GM23248 (cell line): ENCODE measurements around the gene RIC1. TPM values are rescaled to one million over a fixed set of nuclear protein-coding genes. Genes with fewer than 3 reads are reported as not detected.

Source experiments
- DNase-seq: peaks from one replicate; pipeline ENCODE4 v3.0.0-alpha.2; 2015
- H2AFZ ChIP-seq: fragments of 200-600 bp; sonication (generic); 2 replicates; pipeline ENCODE4 v1.6.1; 2016; ENCODE audit warnings: antibody characterized with exemption
- H3F3A ChIP-seq: fragments of 200-600 bp; sonication (generic); 2 replicates; pipeline ENCODE4 v1.6.1; 2016; ENCODE audit warnings: mild to moderate bottlenecking, antibody characterized with exemption, mixed run types; ENCODE audit not compliant: insufficient read depth
- H3K27ac ChIP-seq: fragments of 200-600 bp; sonication (generic); 2 replicates; pipeline ENCODE4 v1.5.1; 2016; ENCODE audit warnings: mild to moderate bottlenecking
- H3K27me3 ChIP-seq: fragments of 200-600 bp; sonication (generic); replicated peaks from 2 replicates; pipeline ENCODE4 v1.6.1; 2016; ENCODE audit warnings: mild to moderate bottlenecking; ENCODE audit not compliant: insufficient read depth
- H3K36me3 ChIP-seq: fragments of 200-600 bp; sonication (generic); 2 replicates; pipeline ENCODE4 v1.6.1; 2016; ENCODE audit warnings: low read depth, mild to moderate bottlenecking
- H3K4me1 ChIP-seq: fragments of 200-600 bp; sonication (generic); 2 replicates; pipeline ENCODE4 v1.6.1; 2016; ENCODE audit warnings: mild to moderate bottlenecking; ENCODE audit not compliant: insufficient read depth
- H3K4me2 ChIP-seq: fragments of 200-600 bp; sonication (generic); one replicate; pipeline ENCODE4 v1.6.1; 2016; ENCODE audit warnings: mild to moderate bottlenecking; ENCODE audit not compliant: unreplicated experiment
- H3K4me3 ChIP-seq: fragments of 200-600 bp; sonication (generic); 2 replicates; pipeline ENCODE4 v1.5.1; 2016; ENCODE audit warnings: mild to moderate bottlenecking
- H3K79me2 ChIP-seq: fragments of 200-600 bp; sonication (generic); 2 replicates; pipeline ENCODE4 v1.6.1; 2016; ENCODE audit warnings: mild to moderate bottlenecking; ENCODE audit not compliant: insufficient read depth
- H3K9ac ChIP-seq: fragments of 200-600 bp; sonication (generic); 2 replicates; pipeline ENCODE4 v1.6.1; 2016; ENCODE audit warnings: mild to moderate bottlenecking
- H3K9me2 ChIP-seq: fragments of 200-600 bp; sonication (generic); 2 replicates; pipeline ENCODE4 v1.6.1; 2016; ENCODE audit warnings: mixed run types, mild to moderate bottlenecking, moderate library complexity; ENCODE audit not compliant: insufficient read depth
- H3K9me3 ChIP-seq: fragments of 200-600 bp; sonication (generic); one replicate; pipeline ENCODE4 v1.6.1; 2017; ENCODE audit warnings: low read depth
- H4K20me1 ChIP-seq: fragments of 200-600 bp; sonication (generic); 2 replicates; pipeline ENCODE4 v1.6.0; 2016; ENCODE audit not compliant: insufficient read depth
- EZH2 ChIP-seq: fragments of 200-600 bp; sonication (generic); IDR thresholded peaks from 2 replicates; pipeline ENCODE4 v1.6.1; 2018; ENCODE audit warnings: antibody characterized with exemption, mild to moderate bottlenecking; ENCODE audit not compliant: insufficient read depth, poor library complexity, severe bottlenecking
- EZH2phosphoT487 ChIP-seq: fragments of 200-600 bp; sonication (generic); IDR thresholded peaks from 2 replicates; pipeline ENCODE4 v1.6.1; 2018; ENCODE audit warnings: antibody characterized with exemption, moderate library complexity, mild to moderate bottlenecking, low read depth; ENCODE audit not compliant: insufficient read depth
- WGBS, 2 experiments: methylation state at CpG; one replicate each; pipeline ENCODE4 v1.1.6; 2015 to 2017; ENCODE audit warnings: low lambda C conversion rate in 2 of 2, low coverage in 1 of 2; ENCODE audit errors: missing lambda C conversion rate in 2 of 2; 5-methylcytosine and 5-hydroxymethylcytosine counted together
- in situ Hi-C: fragments of 300-500 bp; cut with MboI; formaldehyde crosslinking; loops from 2 replicates; pipeline ENCODE4 v1.15.0; 2020
- polyA plus RNA-seq: library from polyadenylated mRNA; unstranded; fragments of >200 nt; fragmentation: Nextera tagmentation; extraction: Ambion mirVana; gene quantifications from 2 replicates; pipeline ENCODE4 v1.2.1, GENCODE V29; 2016
- total RNA-seq: library from RNA; depleted of rRNA; stranded (reverse); fragments of >200 nt; shearing (Covaris generic); gene quantifications from 2 replicates; pipeline ENCODE4 v1.2.3, GENCODE V29; 2014

RIC1 gene
- total and polyA plus RNA-seq, 2 experiments from 2014 or later, result 13.0 to 48.7 TPM

GRCh38 chr9:5610491-5610890 lies 18.4 kb upstream of the RIC1 start:
- DNase-seq, result no peak
- H3F3A ChIP-seq, result no peaks in the 10 kb centered on the region
- no peak overlapping the region for H2AFZ ChIP-seq
- no peaks in the 10 kb centered on the region for H3K9me2 ChIP-seq
- no peak overlapping the region for H3K4me3 ChIP-seq
- no peaks in the 10 kb centered on the region for H3K36me3 ChIP-seq
- no peak overlapping the region for H3K9ac ChIP-seq
- no peaks in the 10 kb centered on the region for H3K27me3 ChIP-seq
- in situ Hi-C loops, result no loop called here
- TF ChIP-seq EZH2phosphoT487 (no peak), EZH2 (no peak)
- no peaks in the 10 kb centered on the region for H3K79me2 ChIP-seq
- H3K9me3 ChIP-seq, result no peaks in the 10 kb centered on the region
- no peak overlapping the region for H3K27ac ChIP-seq
- 55 to 57% methylated on average over 2 of the region's 2 CpGs for WGBS, 2 experiments
- 0 out of 2 replicates have a peak, but pooled peaks cover 5% of the 10 kb centered on the region for H3K4me1 ChIP-seq
- H3K4me2 ChIP-seq, result no peak overlapping the region
- no peaks in the 10 kb centered on the region for H4K20me1 ChIP-seq

DNA sequence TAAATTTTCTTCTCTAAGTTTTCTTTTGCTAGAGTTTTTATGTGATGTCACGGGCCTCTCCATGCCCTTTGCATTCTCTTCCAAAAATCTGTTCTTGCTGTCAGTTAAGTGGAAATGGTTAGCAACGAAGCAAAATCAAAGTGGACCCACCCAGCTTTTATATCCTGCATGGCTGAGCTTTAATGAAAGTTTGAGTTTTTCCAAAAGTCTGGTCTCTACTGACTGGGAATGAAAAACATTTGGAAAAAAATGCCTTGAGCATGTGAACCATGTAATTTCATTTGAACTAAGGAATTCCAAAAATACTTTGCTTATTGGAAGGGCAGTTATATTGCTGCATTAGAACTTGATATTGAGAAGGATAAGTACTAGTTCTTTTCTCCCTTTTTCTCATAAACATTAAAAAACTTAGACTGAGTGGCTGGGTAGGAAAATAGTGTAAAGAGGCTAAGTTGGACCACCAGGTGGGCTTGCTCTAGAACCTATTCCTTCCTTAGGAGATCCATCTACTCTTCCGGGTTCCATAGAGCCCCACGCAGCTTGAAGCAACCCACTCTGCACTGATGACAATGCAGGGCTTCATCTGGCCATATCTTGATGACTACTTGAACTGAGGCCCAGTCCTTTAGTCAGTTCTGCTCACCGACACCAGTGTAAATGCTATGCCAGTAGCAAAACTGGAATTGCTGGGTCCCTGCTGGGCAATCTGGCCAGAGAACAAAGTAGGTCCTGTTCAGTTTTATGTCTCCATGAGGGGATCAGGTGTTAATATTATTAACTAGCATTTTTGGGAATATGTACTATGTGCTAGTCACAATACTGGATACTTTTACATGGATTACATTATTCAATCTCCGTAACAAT lies 17.4 kb upstream of the RIC1 start:
- in situ Hi-C loops, result no loop called here
- H3K27ac ChIP-seq, result no peak overlapping the region
- peak overlapping the region; percentile 19 for H3K4me2 ChIP-seq
- H3K9ac ChIP-seq, result no peak overlapping the region
- 57% methylated on average over 6 of the region's 6 CpGs for WGBS, 2 experiments
- H3K4me1 ChIP-seq, result 0 out of 2 replicates have a peak, but pooled peaks cover 5% of the 10 kb centered on the region
- no peak for TF ChIP-seq EZH2
- no peak for TF ChIP-seq EZH2phosphoT487
- no peaks in the 10 kb centered on the region for H4K20me1 ChIP-seq
- H3K9me2 ChIP-seq, result no peaks in the 10 kb centered on the region
- no peaks in the 10 kb centered on the region for H3F3A ChIP-seq
- no peak overlapping the region for H2AFZ ChIP-seq
- peak; percentile 23 for DNase-seq
- no peaks in the 10 kb centered on the region for H3K79me2 ChIP-seq
- no peaks in the 10 kb centered on the region for H3K27me3 ChIP-seq
- no peaks in the 10 kb centered on the region for H3K36me3 ChIP-seq
- no peaks in the 10 kb centered on the region for H3K9me3 ChIP-seq
- H3K4me3 ChIP-seq, result no peak overlapping the region

GRCh38 chr9:5612185-5612530 lies 16.7 kb upstream of the RIC1 start:
- no peaks in the 10 kb centered on the region for H3K9me3 ChIP-seq
- TF ChIP-seq EZH2phosphoT487 (no peak), EZH2 (no peak)
- no peaks in the 10 kb centered on the region for H3K27me3 ChIP-seq
- DNase-seq, result no peak
- no peak overlapping the region for H2AFZ ChIP-seq
- no peak overlapping the region for H3K27ac ChIP-seq
- no peaks in the 10 kb centered on the region for H4K20me1 ChIP-seq
- no peak overlapping the region for H3K4me3 ChIP-seq
- H3F3A ChIP-seq, result no peaks in the 10 kb centered on the region
- H3K79me2 ChIP-seq, result no peaks in the 10 kb centered on the region
- H3K4me1 ChIP-seq, result 0 out of 2 replicates have a peak, but pooled peaks cover 5% of the 10 kb centered on the region
- no peak overlapping the region for H3K9ac ChIP-seq
- no peak overlapping the region for H3K4me2 ChIP-seq
- H3K36me3 ChIP-seq, result no peaks in the 10 kb centered on the region
- in situ Hi-C loops, result no loop called here
- no peaks in the 10 kb centered on the region for H3K9me2 ChIP-seq

GRCh38 chr9:5614192-5614591 lies 14.7 kb upstream of the RIC1 start:
- 98 to 99% methylated on average over 4 of the region's 4 CpGs for WGBS, 2 experiments
- in situ Hi-C loops, result no loop called here

More at GRCh38 chr9:5614192-5614591, 14.7 kb upstream of the RIC1 start:
- Histone ChIP-seq H3K4me2 (no peak overlapping the region), H3K79me2 (peaks cover 4% of the 10 kb centered on the region; the same call in 1 of the 2 replicates), H3K27me3 (no peaks in the 10 kb centered on the region), H3K27ac (no peak overlapping the region), H3K4me1 (peaks cover 17% of the 10 kb centered on the region; the same call in 1 of the 2 replicates), H3K9me3 (no peaks in the 10 kb centered on the region), H3K4me3 (no peak overlapping the region), H2AFZ (no peak overlapping the region), H3K36me3 (no peaks in the 10 kb centered on the region), H3K9me2 (no peaks in the 10 kb centered on the region), H3K9ac (no peak overlapping the region), H4K20me1 (no peaks in the 10 kb centered on the region), H3F3A (no peaks in the 10 kb centered on the region)
- TF ChIP-seq EZH2 (no peak), EZH2phosphoT487 (no peak)
- DNase-seq, result no peak
